Renal cortex interstitium (tissue), 15 donors: ENCODE data around the gene URGCP. TPM values are rescaled to one million over a fixed set of nuclear protein-coding genes. Genes with fewer than 3 reads are reported as not detected.

Source experiments
- DNase-seq, 11 donors: peaks; one replicate each; pipeline ENCODE4 v3.0.0-alpha.2; 2013; ENCODE audit warnings: low read depth in 9 of 11, low spot score in 4 of 11; ENCODE audit errors: extremely low read depth in 1 of 11
- long read RNA-seq, 16 experiments: transcript quantifications; one replicate each; lab custom pipeline, GENCODE V29; 2026
- polyA plus RNA-seq, 3 donors: library from polyadenylated mRNA; unstranded; fragments of 120-200 nt; gene quantifications; one replicate each; pipeline ENCODE4 v1.2.1, GENCODE V29; 2013; ENCODE audit not compliant: insufficient read length in 3 of 3

The URGCP gene
- polyA plus RNA-seq: 10 to 100 TPM; 31.1 to 38.6 (median 34.2) TPM
- long read RNA-seq, donor 1, full-length matches to known transcripts: 6 of 6 reads
- long read RNA-seq, donor 1, partial matches to known transcripts: 0 of 6 reads
- long read RNA-seq, donor 1, other reads (novel, unspliced or antisense): 0 of 6 reads
- long read RNA-seq, donor 2, full-length matches to known transcripts: 6 of 6 reads
- long read RNA-seq, donor 2, partial matches to known transcripts: 0 of 6 reads
- long read RNA-seq, donor 2, other reads (novel, unspliced or antisense): 0 of 6 reads
- long read RNA-seq, donor 3, full-length matches to known transcripts: 12 of 29 reads
- long read RNA-seq, donor 3, partial matches to known transcripts: 17 of 29 reads
- long read RNA-seq, donor 3, other reads (novel, unspliced or antisense): 0 of 29 reads
- long read RNA-seq, donor 4, full-length matches to known transcripts: 8 of 8 reads
- long read RNA-seq, donor 4, partial matches to known transcripts: 0 of 8 reads
- long read RNA-seq, donor 4, other reads (novel, unspliced or antisense): 0 of 8 reads
- long read RNA-seq, donor 5: 0 reads
- long read RNA-seq, donor 6, full-length matches to known transcripts: 6 of 6 reads
- long read RNA-seq, donor 6, partial matches to known transcripts: 0 of 6 reads
- long read RNA-seq, donor 6, other reads (novel, unspliced or antisense): 0 of 6 reads
- long read RNA-seq, donor 7, full-length matches to known transcripts: 2 of 14 reads
- long read RNA-seq, donor 7, partial matches to known transcripts: 12 of 14 reads
- long read RNA-seq, donor 7, other reads (novel, unspliced or antisense): 0 of 14 reads
- long read RNA-seq, donor 8: 0 reads
- long read RNA-seq, donor 9, full-length matches to known transcripts: 6 of 13 reads
- long read RNA-seq, donor 9, partial matches to known transcripts: 7 of 13 reads
- long read RNA-seq, donor 9, other reads (novel, unspliced or antisense): 0 of 13 reads
- long read RNA-seq, donor 10, full-length matches to known transcripts: 1 of 1 reads
- long read RNA-seq, donor 10, partial matches to known transcripts: 0 of 1 reads
- long read RNA-seq, donor 10, other reads (novel, unspliced or antisense): 0 of 1 reads
- long read RNA-seq, donor 11, full-length matches to known transcripts: 9 of 15 reads
- long read RNA-seq, donor 11, partial matches to known transcripts: 0 of 15 reads
- long read RNA-seq, donor 11, other reads (novel, unspliced or antisense): 6 of 15 reads
- long read RNA-seq, donor 12, full-length matches to known transcripts: 6 of 6 reads
- long read RNA-seq, donor 12, partial matches to known transcripts: 0 of 6 reads
- long read RNA-seq, donor 12, other reads (novel, unspliced or antisense): 0 of 6 reads
- long read RNA-seq, donor 13: 0 reads
- long read RNA-seq, donor 14, full-length matches to known transcripts: 9 of 9 reads
- long read RNA-seq, donor 14, partial matches to known transcripts: 0 of 9 reads
- long read RNA-seq, donor 14, other reads (novel, unspliced or antisense): 0 of 9 reads
- long read RNA-seq, donor 15, full-length matches to known transcripts: 2 of 2 reads
- long read RNA-seq, donor 15, partial matches to known transcripts: 0 of 2 reads
- long read RNA-seq, donor 15, other reads (novel, unspliced or antisense): 0 of 2 reads
- long read RNA-seq, donor 16, full-length matches to known transcripts: 16 of 33 reads
- long read RNA-seq, donor 16, partial matches to known transcripts: 17 of 33 reads
- long read RNA-seq, donor 16, other reads (novel, unspliced or antisense): 0 of 33 reads

DNA sequence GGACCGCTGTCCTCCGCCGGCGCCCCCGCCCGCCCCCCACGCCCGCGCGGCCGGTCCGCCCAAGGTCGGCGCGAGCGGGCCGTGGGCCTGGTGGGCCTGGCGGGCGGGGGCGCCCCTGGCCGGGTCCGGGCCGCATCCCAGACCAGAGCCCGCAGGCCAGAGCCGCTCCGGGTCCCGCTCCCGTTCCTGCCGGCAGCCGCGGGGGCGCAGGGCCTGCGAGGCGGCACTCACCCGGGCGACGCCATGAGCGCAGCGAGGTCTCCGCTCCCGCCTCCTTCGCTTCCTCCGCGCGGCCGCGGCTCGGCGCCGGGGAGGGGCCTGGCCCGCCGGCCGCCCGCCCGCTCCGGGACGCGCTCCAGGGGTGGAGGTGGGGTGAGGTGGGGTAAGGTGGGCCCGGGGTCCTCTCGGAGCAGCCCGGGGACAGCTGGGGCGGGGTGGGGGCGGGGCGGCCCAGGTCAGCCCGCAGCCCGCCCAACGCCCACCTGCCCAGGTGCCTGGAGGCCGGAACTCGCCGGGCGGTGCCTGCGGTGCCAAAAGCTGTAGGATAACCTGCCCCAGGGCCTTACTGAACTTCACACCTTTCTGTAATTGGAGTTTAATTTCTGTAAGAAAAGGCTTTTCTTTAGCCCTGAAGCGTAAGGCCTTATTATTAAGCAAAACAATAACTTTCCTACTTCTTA is at the start of gene URGCP:
TSS of gene URGCP (minus strand) at position 266 of the 680 bp plus-strand sequence. CDS start at position 245, 21 bp downstream.
- DNase-seq: peak in 4 of 11 donors; percentile 24 to 36 (median 30)

DNA sequence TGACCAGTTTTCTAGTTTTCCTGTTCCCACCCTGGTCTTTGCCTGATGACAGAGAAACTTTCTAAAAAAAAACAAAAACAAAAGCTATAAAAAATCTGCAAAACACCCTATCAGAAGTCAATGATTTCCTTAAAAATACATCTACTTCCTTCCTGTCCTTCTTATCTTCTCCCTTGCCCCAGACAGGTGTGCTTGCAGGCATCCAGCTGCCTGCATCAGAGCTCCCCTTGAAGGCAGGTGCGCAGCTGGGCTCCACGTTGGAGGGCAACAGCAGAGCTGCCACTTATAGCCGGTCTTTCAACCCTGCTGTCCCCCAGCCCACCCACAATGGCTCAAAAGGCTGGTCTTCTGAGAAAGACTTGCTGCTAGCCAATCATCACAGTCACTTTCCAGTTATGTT is 49.6 kb upstream of the URGCP start:
- DNase-seq: no peak

DNA sequence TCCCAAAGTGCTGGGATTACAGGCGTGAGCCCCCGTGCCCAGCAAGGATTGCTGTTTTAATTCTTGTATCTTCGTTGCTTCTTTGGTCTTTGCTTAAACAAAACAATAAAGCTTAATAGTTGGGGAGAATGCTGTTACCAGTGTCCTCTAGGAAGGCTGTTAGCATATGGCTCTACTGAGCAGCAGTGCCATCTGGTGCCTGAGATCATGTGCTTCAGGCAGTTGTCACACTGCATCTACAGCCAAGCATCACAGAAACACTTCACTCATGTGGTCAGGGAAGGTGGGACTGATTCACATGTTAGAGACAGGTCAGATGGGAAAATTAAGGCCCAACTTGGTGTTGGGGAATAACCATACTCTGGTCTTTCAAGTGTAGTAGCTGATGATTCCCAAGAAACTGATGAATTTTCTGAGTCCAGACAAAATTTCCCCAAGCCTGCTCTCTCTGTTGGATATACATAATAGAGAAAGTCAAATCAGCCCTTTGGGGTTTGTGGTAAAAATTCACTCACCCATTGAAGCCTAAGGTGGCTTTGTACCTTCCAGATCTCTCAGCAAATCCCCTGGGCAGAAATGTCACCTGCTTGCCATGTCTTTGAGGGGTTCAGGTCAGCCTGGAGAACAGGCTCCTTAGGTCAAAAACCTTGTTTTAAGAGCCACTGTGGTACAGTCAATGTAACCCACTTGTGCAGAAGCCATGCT is 48.3 kb upstream of the URGCP start:
- DNase-seq: peak in 9 of 11 donors; percentile 4 to 18 (median 8)

DNA sequence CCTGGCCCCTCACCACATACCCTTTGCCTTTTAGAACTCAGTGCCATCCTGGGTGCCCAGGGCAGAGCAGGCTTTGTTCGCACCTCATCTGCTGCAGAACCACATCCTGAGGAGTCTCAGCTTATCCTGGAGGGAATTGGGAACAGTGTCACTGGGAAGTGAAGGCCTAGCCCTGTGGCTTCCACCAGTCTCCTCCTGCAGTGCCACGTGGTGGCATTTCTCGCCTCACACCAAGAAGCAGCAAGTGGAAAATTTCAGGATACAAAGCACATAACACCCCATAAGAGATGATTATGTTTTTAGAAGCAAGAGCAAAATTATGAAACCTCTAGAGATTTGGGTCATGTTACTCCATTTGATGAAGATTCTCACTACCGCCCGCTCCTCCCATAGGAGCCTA is 46.7 kb upstream of the URGCP start:
- no peak for DNase-seq

- DNase-seq: no peak
Observed at GRCh38 chr7:43952028-43952427, 45.6 kb upstream of the URGCP start.

DNA sequence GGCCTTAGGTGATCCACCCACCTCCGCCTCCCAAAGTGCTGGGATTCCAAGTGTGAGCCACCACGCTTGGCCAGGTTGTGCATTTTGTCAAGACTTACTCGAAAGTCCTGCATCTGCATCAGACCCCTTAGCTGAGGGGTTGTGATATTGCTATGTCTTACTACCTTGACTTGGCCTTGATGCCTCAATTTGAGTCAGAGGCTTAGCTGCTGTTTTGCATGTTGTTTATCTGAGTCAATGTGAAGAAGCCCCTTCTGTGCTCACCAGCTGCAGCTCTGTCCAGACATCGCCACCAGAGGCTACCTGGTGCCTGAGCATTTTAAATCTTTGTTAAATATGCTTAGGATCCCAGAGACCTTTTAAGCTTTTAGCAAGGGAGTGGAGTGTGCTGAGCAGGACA is 37.9 kb upstream of the URGCP start:
- DNase-seq: no peak

DNA sequence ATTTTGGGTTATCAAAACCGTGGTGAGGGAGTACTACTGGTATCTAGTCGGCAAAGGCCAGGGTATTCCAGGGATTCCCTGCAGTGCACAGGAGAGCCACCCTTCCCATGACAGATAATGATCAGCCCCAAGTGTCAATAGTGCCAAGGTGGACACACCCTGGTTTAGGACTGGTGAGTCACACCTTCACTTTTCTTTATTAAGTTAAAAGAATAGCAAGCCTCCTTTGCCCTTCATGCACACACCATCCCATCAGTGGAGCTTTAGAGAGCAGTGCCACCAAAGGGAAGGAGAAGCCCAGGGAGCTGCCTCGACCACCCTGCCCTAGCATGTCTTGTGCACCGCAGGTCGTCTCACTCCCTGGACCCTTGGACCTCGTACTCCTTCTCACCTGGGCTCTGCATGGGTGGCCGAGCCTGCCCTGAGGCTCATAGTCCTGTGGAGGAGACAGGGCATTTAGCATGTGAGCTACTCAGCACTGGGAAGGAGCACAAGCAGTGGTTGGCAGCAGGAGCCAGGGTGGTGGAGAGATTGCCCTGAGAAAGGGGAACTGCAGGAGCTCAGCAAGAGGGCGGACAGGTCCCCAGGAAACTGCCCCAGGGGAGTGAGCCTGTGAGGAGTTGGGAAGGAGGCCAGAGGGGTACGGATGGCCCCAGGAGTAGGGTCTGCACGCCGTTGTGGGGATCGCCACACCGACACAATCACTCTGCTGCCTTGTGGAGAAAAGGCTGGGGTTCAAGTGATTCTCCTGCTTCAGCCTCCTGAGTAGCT is 37.2 kb upstream of the URGCP start:
- no peak for DNase-seq

GRCh38 chr7:43942997-43943396 is 36.6 kb upstream of the URGCP start:
- DNase-seq: no peak

DNA sequence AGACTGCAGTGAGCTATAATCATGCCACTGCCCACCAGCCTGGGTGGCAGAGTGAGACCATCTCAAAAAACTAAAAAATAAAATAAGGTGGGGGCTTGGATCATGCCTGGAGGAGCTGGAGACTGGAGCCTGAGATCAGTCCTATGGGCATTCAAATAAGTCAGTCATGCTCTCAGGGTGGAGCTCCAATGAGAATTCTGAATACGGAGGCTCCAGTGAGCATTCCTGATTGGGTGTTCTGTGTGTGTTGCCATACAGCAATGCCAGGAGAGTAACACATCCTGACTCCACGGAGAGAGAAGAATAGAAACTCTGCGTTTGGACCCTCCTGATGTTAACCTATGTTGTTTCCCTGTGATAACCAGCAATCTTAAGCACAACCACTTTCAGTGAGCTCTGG is 35.9 kb upstream of the URGCP start:
- no peak for DNase-seq

DNA sequence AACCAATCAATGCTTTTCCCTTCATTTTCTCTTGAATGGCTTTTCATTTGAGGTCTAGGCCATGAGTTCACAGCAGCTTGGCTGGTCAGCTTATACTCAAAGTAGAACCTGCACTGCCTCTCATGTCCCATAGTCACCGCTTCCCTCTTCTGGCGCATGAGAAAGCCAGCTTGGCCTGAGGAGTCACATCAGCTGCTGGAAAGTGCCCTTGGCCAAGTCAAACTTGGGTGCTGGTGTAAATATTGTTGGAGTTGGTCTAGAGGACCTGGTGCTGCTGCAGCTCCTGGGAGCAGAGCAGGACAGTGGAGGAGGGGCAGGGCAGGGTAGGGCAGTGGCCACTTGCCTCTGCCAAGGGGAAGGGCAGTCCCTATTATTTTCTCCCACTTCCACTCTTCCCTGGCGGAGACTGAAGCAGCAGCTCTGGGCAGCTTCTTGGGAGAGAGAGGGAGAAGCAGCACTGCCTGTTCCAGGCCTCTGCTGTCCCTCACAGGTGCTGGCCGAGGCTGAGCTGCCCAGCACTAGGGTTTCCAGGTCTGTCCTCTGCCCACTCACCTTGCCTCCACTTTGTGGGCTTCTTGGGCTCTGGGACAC is 32.6 kb upstream of the URGCP start:
- DNase-seq: no peak

DNA sequence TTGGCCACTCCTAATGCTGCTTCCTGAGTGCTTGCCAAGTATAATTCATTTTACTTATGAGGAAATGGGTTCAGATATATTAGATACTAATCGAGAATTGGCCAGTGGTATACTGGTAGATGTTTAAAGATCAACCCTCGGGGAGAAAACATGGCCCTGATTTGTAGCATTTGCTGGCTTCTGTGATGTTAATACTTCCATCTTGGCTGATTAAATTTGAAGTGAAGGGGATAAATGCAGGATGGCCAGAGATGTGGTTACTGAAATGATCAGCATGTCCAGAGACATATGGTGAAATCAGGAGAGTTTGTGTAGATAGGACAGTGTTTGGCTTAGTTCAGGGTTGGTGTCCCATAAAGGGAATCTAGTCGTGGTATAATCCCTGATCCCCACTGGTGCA is 31.0 kb upstream of the URGCP start:
- no peak for DNase-seq

- DNase-seq: no peak
Observed at GRCh38 chr7:43933902-43934560, 27.6 kb upstream of the URGCP start.

GRCh38 chr7:43931346-43931745 is 24.9 kb upstream of the URGCP start:
- DNase-seq: no peak

- DNase-seq: no peak
Observed at GRCh38 chr7:43929529-43930457, 23.4 kb upstream of the URGCP start.

DNA sequence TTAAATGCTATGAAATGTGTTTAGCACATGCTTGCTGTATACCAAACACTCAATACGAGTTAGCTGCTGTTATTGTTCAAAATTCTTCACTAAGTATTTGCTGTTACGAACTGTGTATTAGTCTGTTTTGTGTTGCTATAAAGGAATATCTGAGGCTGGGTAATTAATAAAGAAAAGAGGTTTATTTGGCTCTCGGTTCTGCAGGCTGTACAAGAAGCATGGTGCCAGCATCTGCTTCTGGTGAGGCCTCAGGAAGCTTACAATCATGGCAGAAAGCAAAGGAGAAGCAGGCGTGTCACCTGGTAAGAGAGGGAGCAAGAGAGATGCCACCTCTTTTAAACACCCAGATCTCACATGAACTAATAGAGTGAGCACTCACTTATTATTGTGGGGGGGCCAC is 21.4 kb upstream of the URGCP start:
- DNase-seq: no peak
